Kidney (tissue), 14 donors: ENCODE measurements around the gene AGBL4. TPM values are rescaled to one million over a fixed set of nuclear protein-coding genes. Genes with fewer than 3 reads are reported as not detected.

Source experiments
- DNase-seq, 5 donors: peaks; one replicate each; pipeline ENCODE4 v3.0.0-alpha.2; 2013 to 2020
- FAIRE-seq: peaks from 2 replicates; lab custom pipeline; 2012; peaks lifted over from hg19 to GRCh38; lab: Jason Lieb, UNC
- H3K27ac ChIP-seq, 2 donors: one replicate each; pipeline ENCODE4 v1.7.0; 2013; ENCODE audit warnings: low read depth in 2 of 2, low read length in 2 of 2, inconsistent platforms in 1 of 2
- H3K27me3 ChIP-seq: one replicate; pipeline ENCODE4 v1.7.1; 2013; ENCODE audit warnings: low read length, inconsistent platforms; ENCODE audit not compliant: control insufficient read depth, insufficient read depth
- H3K36me3 ChIP-seq, 3 donors: one replicate each; pipeline versions ENCODE4 v1.7.0 to v1.7.1; 2013; ENCODE audit warnings: low read length in 3 of 3, control low read depth in 1 of 3, inconsistent platforms in 1 of 3; ENCODE audit not compliant: insufficient read depth in 3 of 3, control insufficient read depth in 2 of 3
- H3K4me1 ChIP-seq, 3 donors: one replicate each; pipeline versions ENCODE4 v1.7.0 to v1.7.1; 2013; ENCODE audit warnings: low read length in 3 of 3, inconsistent platforms in 1 of 3, low read depth in 1 of 3; ENCODE audit not compliant: control insufficient read depth in 2 of 3, insufficient read depth in 2 of 3
- H3K4me3 ChIP-seq, 3 donors: one replicate each; pipeline versions ENCODE4 v1.7.0 to v1.8.1; 2013; ENCODE audit warnings: low read length in 3 of 3, control low read depth in 1 of 3, inconsistent platforms in 1 of 3
- H3K9ac ChIP-seq, 3 donors: one replicate each; pipeline versions ENCODE4 v1.7.0 to v1.7.1; 2013; ENCODE audit warnings: low read length in 3 of 3, control low read depth in 1 of 3, inconsistent platforms in 1 of 3
- H3K9me3 ChIP-seq, 3 donors: one replicate each; pipeline versions ENCODE4 v1.7.0 to v1.7.1; 2013; ENCODE audit warnings: low read length in 3 of 3, control low read depth in 1 of 3, inconsistent platforms in 1 of 3; ENCODE audit not compliant: control insufficient read depth in 2 of 3, insufficient read depth in 1 of 3
- intact Hi-C: fragments of 100-400 bp; cut with DNase I; formaldehyde crosslinking; loops from one replicate; pipeline ENCODE4 v1.11.1; 2022
- polyA plus RNA-seq: library from polyadenylated mRNA; stranded (reverse); fragments of 350-450 nt; fragmentation: Illumina TruSeq; extraction: RNeasy Lipid Tissue Mini Kit (QIAGEN cat#74804); gene quantifications from one replicate; pipeline ENCODE4 v1.2.3, GENCODE V29; 2014; ENCODE audit warnings: low read depth, low replicate concordance; ENCODE audit not compliant: insufficient read depth
- total RNA-seq: library from RNA; stranded (reverse); fragmentation: NEBNext Ultra II Directional; extraction: Animal tissue kit (Norgen Biotek cat#: 25700); gene quantifications from one replicate; pipeline ENCODE4 v1.2.1, GENCODE V29; 2021
- TF ChIP-seq, protein P1 (sequence below): IDR thresholded peaks from 3 replicates; pipeline ENCODE4 v1.5.1; 2012; ENCODE audit warnings: mild to moderate bottlenecking, moderate library complexity, borderline replicate concordance; ENCODE audit not compliant: insufficient read depth; ENCODE audit errors: extremely low read depth
- donor health status: control.
- donor health status: control.
- donor health status: control.
- donor health status: control.
- donor health status: control.
- donor health status: DM: yes; HTN: yes; CAD: no.
- donor health status: Normal renal cell carcinoma (clear cell type).

AGBL4 gene
- total and polyA plus RNA-seq, 2 donors from 2014 or later = 1.5 to 2.7 TPM

- Histone ChIP-seq H3K4me1 (no peaks in the 10 kb centered on the region), H3K9ac (no peak overlapping the region), H3K36me3 (no peaks in the 10 kb centered on the region), H3K27ac (no peak overlapping the region), H3K27me3 (no peaks in the 10 kb centered on the region), H3K4me3 (no peak overlapping the region), H3K9me3 (no peaks in the 10 kb centered on the region)
- DNase-seq (no peak), FAIRE-seq (no peak)
- TF ChIP-seq, protein P1, sequence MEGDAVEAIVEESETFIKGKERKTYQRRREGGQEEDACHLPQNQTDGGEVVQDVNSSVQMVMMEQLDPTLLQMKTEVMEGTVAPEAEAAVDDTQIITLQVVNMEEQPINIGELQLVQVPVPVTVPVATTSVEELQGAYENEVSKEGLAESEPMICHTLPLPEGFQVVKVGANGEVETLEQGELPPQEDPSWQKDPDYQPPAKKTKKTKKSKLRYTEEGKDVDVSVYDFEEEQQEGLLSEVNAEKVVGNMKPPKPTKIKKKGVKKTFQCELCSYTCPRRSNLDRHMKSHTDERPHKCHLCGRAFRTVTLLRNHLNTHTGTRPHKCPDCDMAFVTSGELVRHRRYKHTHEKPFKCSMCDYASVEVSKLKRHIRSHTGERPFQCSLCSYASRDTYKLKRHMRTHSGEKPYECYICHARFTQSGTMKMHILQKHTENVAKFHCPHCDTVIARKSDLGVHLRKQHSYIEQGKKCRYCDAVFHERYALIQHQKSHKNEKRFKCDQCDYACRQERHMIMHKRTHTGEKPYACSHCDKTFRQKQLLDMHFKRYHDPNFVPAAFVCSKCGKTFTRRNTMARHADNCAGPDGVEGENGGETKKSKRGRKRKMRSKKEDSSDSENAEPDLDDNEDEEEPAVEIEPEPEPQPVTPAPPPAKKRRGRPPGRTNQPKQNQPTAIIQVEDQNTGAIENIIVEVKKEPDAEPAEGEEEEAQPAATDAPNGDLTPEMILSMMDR = no peak
- intact Hi-C loops = no loop called here
Observed at GRCh38 chr1:49523764-49524163, 500.0 kb downstream of the AGBL4 start.

- no peaks in the 10 kb centered on the region for H3K27me3 ChIP-seq
- FAIRE-seq (no peak), DNase-seq (no peak)
- no peak overlapping the region for H3K4me3 ChIP-seq
- intact Hi-C loops = no loop called here
- no peaks in the 10 kb centered on the region for H3K9me3 ChIP-seq
- TF ChIP-seq, protein P1 = no peak
- H3K36me3 ChIP-seq = no peaks in the 10 kb centered on the region
- H3K27ac ChIP-seq = no peak overlapping the region
- H3K4me1 ChIP-seq = no peaks in the 10 kb centered on the region
- no peak overlapping the region for H3K9ac ChIP-seq
Observed at GRCh38 chr1:49466961-49467360, 556.8 kb downstream of the AGBL4 start.

DNA sequence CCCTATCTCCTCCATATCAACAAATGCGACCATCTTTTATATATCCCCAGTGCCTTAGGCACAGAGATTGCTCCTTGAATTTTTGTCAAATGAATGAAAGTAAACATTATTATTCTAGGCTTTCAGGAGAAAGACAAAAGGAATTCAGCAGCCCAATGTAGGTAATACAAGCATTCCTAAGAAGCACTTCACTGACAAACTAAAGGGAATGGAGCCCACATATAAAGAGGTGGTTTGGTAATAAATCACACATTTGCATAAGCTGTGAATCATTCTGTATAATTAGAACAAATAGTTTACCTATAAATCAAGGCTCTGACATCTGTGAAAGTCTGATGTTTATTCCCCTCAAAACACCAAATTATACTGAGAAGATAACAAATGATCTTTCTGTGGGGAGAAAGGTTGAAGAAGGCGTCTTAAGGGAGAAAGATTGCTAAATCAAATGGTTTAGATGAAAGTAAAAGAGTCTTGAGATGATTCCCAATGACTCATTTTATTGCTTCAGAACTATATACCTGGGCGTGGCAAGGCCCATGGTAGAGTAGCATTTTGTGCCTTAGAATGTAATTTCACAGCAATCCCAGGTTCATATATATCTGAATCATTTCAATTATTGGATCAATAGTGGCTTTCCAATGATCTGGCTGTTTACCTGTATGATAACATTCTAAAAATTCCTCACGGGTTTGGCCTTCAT lies 558.1 kb downstream of the AGBL4 start:
- intact Hi-C loops = no loop called here
- FAIRE-seq = no peak
- TF ChIP-seq, protein P1 = no peak
- H3K9me3 ChIP-seq = no peaks in the 10 kb centered on the region
- no peak overlapping the region for H3K4me3 ChIP-seq
- H3K27me3 ChIP-seq = no peaks in the 10 kb centered on the region
- DNase-seq = no peak
- no peaks in the 10 kb centered on the region for H3K36me3 ChIP-seq
- no peaks in the 10 kb centered on the region for H3K4me1 ChIP-seq
- H3K27ac ChIP-seq = no peak overlapping the region
- H3K9ac ChIP-seq = no peak overlapping the region
